Stimulated activated naive CD4-positive, alpha-beta T cell treated with Interleukin-2 at 50 U/mL for 16 hours (primary cell): ENCODE results near the gene C12orf43.

Source experiments
- DNase-seq: peaks from one replicate; lab custom pipeline; 2025; lab: John Stamatoyannopoulos, UW

The C12orf43 gene

DNA sequence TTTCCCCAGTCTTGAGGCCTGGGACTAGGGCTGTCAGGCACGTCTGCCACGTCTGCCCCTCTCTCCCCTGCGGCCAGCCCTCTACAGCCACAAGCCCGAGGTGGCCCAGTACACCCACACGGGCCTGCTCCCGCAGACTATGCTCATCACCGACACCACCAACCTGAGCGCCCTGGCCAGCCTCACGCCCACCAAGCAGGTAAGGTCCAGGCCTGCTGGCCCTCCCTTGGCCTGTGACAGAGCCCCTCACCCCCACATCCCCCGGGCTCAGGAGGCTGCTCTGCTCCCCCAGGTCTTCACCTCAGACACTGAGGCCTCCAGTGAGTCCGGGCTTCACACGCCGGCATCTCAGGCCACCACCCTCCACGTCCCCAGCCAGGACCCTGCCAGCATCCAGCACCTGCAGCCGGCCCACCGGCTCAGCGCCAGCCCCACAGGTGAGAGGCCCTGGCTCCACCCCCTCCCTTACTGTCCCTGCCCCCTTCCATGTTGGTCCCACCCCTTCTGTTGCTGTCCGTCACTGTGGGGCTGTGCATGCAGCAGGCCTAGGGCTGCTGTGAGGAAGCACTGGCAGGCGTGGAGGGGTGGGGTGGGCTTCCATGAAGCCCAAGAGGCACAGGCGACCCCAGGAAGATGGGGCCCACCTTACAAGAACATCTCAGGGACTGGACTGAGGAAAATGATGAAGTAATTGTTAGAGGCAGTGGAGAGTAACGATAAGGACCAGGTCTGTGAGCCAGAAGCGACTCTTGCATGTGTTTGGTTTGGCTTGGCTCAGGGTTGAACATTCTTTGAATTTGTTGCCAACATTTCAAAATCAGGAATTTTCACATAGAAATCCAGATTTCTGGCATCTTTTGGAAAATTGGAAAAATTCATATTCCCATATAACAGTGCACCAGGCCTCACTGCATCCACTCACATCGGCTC lies 16.8 kb downstream of the C12orf43 start:
- DNase-seq, result no peak

DNA sequence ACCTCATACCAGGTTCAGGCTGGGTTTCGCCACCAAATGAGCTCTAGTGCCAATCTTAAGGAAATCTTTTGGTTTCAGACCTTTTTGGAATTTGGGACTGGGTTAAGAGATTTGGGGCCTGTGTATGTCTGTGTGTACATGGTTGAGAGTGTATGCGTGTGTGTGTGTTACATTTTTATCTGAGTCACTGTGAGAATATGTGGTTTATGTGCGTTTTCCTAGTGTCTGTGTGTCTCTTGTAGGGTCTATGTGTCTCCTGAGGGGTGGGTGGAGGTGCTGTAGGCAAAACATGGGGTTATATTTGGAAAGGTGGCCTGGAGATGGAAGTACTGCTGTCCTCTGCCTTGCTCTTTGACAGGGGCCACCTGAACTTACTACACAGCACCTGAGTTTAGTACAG lies 17.9 kb downstream of the C12orf43 start:
- no peak for DNase-seq

DNA sequence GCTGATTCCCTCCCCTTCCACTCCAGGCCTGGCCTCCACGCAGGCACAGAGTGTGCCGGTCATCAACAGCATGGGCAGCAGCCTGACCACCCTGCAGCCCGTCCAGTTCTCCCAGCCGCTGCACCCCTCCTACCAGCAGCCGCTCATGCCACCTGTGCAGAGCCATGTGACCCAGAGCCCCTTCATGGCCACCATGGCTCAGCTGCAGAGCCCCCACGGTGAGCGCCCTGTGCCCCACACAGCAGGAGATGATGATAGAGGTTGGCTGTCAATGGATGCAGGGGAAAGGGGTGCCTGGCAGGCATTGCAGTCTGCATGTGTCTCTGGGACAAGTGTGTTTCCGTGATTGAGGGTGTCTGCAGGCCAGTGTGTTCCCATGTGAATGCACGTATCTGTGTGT lies 18.8 kb downstream of the C12orf43 start:
- DNase-seq, result no peak

DNA sequence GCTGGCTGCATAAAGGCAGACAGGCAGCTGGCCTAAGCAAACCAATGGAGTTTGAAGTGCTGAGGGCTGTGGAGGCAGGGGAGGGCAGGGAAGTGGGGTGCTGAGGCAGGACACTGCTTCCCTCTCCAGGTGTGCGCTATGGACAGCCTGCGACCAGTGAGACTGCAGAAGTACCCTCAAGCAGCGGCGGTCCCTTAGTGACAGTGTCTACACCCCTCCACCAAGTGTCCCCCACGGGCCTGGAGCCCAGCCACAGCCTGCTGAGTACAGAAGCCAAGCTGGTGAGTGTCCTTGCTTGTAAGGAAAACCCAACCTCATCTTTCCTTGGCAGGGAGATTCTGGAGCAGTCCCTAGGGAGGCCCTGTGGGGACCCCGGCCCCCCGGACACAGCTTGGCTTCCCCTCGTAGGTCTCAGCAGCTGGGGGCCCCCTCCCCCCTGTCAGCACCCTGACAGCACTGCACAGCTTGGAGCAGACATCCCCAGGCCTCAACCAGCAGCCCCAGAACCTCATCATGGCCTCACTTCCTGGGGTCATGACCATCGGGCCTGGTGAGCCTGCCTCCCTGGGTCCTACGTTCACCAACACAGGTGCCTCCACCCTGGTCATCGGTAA lies 20.0 kb downstream of the C12orf43 start:
- DNase-seq, result no peak

DNA sequence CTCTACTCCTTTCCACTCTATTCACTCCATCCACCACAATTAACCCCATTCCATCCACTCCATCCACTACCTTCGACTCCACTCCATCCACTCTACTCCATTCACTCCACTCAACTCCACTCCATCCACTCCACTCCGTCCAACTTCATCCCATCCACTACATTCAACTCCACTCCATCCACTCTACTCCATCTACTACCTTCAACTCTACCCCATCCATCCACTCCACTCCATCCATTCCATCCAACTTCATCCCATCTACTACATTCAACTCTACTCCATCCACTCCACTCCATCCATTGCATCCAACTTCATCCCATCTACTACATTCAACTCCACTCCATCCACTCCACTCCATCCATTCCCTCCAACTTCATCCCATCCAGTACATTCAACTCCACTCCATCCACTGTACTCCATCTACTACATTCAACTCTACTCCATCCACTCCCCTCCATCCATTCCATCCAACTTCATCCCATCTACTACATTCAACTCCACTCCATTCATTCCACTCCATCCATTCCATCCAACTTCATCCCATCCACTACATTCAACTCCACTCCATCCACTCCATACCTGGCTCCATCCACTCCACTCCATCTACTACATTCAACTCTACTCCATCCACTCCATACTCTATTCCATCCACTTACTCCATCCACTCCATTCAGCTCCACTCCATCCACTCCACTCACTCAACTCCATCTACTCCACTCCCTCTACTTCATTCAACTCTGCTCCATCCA lies 21.5 kb downstream of the C12orf43 start:
- DNase-seq, result no peak

DNA sequence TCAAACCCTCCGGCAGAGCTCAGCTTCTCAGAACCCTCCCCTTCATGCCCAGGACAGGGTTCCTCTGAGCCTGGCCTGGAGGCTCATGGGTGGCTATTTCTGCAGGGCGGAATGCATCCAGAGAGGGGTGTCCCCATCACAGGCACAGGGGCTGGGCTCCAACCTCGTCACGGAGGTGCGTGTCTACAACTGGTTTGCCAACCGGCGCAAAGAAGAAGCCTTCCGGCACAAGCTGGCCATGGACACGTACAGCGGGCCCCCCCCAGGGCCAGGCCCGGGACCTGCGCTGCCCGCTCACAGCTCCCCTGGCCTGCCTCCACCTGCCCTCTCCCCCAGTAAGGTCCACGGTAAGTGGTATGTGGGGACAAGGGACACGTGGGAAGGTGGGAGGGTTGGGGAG lies 22.2 kb downstream of the C12orf43 start:
- no peak for DNase-seq

DNA sequence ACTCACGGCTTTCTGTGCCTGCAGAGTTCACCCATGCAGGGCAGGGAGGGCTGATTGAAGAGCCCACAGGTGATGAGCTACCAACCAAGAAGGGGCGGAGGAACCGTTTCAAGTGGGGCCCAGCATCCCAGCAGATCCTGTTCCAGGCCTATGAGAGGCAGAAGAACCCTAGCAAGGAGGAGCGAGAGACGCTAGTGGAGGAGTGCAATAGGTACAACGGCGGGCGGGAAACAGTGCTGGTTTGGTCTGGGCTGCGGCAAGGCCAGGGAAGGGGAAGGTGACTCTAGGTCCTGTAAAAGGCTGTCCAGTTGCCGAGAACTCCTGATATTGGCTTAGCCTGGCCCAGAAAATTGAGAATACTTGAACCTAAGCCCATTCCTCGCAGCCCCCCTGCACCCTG lies 22.8 kb downstream of the C12orf43 start:
- DNase-seq, result no peak

DNA sequence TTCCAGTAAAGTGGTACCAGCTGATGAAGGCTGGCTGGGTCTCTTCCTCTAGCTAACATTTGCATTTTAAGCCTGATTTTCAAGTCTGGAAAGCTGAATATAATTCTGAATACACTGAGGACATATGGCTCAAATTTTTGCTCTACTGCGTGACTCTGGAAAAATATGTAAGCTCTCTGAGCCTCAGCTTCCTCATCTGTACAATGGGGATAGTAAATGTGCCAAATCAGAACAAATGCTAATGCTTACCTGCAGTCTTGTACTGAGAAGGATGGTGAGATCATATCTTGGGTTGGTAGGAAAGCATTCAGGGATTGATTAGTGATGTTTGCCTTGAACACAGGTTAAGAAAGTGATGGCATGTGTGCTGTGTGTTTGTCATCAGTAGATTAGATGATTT lies 23.3 kb downstream of the C12orf43 start:
- no peak for DNase-seq

DNA sequence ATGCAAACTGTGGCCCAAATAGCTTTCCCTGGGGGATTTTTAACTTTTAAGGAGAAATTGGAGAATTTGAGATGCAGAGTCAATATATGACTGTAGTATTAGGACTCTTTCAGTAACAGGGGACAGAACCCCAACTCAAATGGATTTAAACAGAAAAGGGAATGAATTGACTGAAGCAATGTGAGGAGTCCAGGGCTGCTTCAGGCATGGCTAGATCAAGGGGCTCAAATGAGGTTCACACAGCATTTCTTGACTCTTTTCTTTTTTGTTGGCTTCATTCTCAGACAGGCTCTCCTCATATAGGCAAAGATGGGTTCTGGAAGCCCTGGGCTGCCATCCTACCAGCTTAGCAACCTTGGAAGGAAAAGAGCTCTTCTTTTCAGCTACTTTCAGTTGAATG lies 24.3 kb downstream of the C12orf43 start:
- no peak for DNase-seq

DNA sequence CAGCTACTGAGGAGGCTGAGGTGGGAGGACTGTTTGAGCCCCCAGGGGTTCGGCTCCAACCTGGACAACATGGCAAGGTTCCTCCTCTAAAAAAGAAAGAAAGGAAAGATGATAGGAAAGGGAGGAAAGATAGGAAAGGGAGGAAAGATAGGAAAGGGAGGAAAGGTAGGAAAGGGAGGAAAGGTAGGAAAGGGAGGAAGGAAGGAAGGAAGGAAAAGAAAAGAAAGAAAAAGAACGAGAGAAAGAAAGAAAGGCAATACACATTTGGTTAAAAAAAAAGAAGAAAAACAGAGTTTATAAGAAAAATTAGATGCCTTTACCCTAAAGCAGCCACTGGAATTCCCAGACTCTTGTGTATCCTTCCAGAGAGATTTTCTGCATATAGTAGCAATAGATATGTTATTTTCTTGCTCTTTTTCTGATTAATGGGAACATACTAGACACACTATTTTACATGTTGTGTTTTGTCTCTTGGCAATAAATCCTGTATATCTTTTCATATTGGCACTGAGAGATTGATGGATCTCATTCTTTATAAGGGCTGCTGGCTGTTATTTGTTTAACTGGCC lies 25.7 kb downstream of the C12orf43 start:
- DNase-seq, result no peak

DNA sequence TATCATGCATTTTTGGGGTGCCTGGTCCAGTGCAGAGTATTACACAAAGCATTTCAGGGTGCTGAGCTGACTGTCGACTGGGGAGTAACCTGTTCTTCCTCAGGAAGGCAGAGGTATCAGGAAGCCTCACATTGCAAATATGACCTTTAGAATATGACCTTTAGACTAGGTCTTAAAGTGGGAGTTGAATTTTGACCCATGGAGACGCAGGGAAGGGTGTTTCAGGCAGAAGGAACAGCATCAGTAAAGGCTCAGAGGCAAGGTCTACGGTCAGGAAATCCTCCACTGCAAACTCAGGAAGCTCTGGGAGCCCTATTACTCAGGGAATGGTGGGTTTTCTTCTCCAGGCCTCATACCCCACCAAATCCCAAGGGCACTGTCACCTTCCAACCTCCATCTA lies 26.6 kb downstream of the C12orf43 start:
- DNase-seq, result no peak

DNA sequence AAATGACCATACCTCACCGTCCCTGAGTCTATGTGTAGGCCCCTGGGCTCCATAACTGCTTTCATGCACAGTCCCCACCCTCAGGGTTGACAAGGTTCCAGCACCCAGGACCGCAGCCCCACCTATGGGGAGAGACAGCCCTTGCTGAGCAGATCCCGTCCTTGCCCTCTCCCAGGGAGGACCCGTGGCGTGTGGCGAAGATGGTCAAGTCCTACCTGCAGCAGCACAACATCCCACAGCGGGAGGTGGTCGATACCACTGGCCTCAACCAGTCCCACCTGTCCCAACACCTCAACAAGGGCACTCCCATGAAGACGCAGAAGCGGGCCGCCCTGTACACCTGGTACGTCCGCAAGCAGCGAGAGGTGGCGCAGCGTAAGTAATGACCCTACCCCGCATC lies 27.6 kb downstream of the C12orf43 start:
- no peak for DNase-seq

DNA sequence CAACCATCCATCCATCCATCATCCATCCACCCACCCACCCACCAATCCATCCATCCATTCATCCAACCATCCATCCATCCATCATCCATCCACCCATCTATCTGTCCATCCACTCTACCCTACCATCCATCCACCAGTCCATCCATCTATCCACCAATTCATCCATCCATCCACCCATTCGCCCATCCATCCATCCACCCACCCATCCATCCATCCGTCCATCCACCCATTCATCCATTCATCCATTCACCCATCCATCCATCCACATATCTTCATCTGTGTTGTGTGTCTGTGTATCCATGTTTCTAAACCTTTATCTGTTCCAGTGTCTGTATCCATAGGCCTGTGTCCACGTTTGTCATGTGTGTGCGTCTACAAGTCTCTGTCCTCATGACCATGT lies 28.1 kb downstream of the C12orf43 start:
- DNase-seq, result no peak

DNA sequence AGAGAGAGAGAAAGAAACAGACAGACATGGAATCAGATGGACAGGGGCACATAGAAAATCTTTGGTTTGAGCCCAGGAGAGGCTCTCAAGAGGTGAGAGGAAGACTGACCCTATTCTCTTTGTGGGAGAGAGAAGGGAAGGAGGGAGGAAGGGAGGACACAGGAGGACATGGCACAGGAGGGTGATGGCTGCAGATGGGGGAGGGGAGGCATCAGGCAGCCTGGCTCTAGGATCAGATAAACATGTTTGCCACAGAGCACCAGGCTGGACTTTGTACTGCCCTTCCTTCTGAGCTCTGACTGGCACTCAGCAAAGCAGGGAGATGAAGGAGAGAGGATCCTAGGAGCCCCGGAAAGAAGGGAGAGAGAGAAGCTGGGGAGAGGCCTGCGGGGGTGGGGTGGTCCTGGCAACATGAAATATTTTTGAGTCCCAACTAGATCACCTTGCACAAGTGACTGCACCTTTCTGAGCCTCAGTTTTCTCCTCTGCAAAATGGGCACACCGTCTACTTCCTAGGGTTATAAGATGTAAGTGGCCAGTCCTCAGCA lies 31.9 kb downstream of the C12orf43 start:
- DNase-seq, result no peak

DNA sequence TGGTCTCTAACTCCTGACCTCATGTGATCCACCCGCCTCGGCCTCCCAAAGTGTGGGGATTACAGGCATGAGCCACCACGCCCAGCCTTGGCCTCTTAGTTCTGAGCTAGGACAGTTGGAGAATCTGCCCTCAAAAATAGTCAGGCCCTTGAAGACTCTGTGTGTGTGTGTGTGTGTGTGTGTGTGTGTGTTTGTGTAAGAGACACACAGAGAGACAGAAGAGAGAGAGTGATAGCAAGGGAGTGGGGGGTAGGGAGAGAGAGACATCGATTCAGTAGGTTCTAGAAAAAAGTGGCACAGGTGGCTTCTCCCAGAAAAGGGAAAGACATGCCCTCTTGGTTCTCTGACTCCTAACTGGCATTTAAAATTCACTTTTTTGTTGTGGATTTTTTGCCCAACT lies 32.5 kb downstream of the C12orf43 start:
- DNase-seq, result no peak

DNA sequence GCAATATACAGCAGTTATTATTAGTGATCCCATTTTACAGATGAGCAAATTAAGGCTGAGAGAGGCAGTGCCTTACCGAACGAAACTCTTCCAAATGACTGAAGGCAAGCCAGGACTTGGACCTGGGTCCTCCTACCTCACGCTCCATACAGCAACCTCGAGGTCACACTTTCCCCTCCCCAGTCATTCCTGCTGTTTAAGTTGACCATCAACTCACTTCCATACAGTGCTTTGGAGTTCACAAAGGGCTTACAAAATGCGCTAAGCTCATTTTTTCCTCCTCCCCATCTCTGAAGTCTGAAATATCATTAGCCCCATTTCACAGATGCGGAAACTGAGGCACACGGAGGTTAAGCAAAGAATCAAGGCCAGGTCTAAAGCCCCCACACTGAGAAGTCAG lies 33.6 kb downstream of the C12orf43 start:
- no peak for DNase-seq

DNA sequence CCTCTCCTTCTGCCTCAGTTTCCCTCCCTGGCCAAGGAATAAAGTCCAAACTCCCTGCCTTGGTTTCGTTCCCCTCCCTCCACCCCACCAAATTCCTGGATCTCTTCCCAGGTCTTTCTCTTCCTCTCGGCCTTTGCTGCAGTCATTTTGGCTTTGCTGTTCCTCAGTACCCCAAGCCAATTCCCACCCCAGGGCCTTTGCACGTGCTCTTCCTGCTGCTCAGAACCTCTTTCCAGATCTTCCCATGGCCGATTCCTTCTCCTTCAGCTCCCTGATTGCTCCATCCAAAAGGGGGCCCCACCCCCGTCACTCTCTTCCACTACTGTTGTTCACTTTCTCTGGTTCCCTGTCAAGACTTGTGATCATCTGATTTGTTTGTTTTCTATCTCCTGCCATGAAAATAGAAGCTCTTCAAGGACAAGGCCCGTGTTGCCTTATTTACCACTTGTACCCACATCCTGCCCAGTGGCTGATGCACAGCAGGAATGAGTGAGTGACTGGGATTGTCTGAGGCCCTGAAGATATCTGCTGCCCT lies 34.8 kb downstream of the C12orf43 start:
- no peak for DNase-seq

DNA sequence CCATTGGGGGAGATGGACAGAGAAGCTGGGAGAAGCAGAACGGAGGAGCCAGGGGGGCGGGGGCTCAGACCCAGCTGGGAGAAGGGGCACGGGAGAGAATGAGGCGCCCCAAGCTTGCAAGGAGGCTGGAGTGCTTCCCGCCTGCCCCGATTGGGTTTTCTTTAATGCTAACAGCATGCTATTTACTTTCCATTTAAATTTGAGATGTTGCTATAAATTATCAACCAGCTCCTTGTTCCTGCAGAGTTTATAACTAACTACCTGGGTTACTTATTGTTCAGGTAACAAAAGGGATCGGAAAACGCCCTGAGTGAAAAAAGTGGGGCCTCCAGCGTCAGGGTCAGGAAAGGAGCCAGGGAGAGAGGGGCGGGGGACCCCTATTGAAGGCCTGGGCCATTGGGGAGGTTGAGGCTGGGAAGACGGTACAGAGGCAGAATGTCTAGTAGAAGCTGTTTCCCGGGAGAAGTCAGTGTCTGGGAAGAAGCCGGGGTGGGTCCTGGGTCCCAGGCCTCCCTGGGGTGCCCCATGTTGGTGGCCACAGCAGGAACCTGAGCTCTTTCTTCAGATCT lies 35.4 kb downstream of the C12orf43 start:
- no peak for DNase-seq

DNA sequence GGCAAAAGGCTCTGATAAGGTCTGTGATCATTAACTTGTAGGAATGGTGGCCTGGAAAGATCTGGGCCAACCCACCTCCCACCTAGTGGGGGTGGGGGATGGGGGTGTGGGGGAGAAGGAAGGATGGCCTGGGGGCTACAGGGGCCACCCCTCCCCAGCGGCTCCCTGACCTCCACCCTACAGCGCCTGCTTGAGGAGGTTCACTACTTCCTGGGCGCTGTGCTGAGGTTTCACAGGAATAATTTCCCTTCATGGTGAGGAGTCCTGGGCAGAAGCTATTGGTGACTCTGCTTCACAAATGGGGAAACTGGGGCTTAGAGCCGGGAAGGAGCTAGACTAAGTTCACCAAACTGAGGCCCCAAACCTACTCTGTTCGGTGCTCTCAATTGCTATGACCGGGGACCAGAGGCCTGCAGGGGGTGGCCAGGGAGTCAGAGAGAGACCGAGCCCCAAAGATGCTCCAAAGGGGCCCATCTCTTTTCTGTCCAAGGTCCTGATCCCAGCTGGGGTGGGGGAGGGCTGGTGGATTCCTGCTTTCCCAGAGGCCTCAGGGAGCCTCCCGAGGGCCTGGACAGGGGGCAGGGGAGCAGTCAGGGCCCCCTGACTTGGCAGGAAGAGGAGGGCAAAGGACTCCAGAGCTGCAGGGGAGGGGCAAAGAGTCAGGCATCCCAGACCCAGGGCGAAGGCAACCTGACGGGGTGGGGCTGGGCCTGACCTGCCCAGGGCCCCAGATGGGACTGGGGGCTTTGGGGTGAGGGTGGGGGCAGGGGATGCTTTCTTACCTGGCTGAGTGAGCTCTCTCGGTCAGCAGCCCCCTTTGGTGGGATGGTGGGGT lies 36.2 kb downstream of the C12orf43 start:
- no peak for DNase-seq

DNA sequence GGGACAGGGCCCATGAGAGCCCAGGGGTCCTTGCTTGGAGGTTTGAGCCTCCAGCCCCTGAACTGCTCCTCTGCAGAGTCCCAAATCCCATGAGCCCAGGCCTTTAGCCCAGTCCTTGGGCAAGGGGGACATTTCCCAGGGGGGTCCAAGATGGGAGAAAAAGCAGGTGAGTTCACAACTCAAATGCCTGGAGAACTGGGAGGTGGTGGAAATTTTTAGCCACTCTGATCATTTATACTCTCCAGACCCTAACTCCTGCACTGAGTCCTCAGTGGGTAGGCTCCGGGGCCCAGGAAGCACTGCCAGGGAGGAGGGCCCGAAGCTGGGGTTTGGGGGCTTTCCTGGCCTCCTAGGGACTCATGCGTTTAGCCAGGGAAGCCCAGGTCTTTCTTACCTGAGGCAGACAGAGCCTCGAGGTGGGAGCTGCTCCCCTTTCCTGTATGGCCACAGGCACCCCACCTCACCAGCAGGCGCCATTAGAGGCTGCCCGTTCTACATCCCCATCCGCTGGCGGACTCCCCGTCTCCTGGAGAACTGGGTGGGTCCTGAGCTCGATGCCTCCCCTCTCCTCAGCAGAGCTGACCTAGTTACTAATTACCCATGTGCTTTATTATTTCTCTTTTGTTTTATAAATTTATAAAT lies 36.9 kb downstream of the C12orf43 start:
- DNase-seq, result no peak
